Calu3 (cell line): ENCODE results near the gene TMEM263. TPM values are rescaled to one million over a fixed set of nuclear protein-coding genes. Genes with fewer than 3 reads are reported as not detected.
"Not testable (repeated sequence)": the region's sequence is repeated elsewhere in the genome, so short reads cannot be mapped to it uniquely, and the experiment has no call there.

Experiments used
- BruUV-seq: library from RNA; stranded (reverse); fragments of 400-500 nt; replicated peaks from 2 replicates; lab custom pipeline; 2021; lab: Mats Ljungman, UMichigan
- CTCF ChIA-PET: fragments of 300-600 bp; sonication (Branson Sonifier 250); formaldehyde crosslinking; loops from one replicate; lab custom pipeline; 2022; ENCODE audit warnings: antibody characterized with exemption; lab: Charles Lee
- DNase-seq: peaks from one replicate; pipeline ENCODE4 v3.0.0; 2022
- H3K27ac Mint-ChIP-seq: one replicate; pipeline ENCODE4 v1.8.0; 2022; ENCODE audit warnings: mixed read lengths; ENCODE audit not compliant: unreplicated experiment
- H3K27me3 Mint-ChIP-seq: one replicate; pipeline ENCODE4 v1.8.0; 2022; ENCODE audit warnings: mixed read lengths; ENCODE audit not compliant: unreplicated experiment
- H3K36me3 Mint-ChIP-seq: one replicate; pipeline ENCODE4 v1.8.0; 2022; ENCODE audit warnings: mild to moderate bottlenecking, moderate library complexity, mixed read lengths; ENCODE audit not compliant: insufficient read depth, unreplicated experiment
- H3K4me1 Mint-ChIP-seq: one replicate; pipeline ENCODE4 v1.8.0; 2022; ENCODE audit warnings: mild to moderate bottlenecking, low read depth, mixed read lengths; ENCODE audit not compliant: unreplicated experiment
- H3K4me3 Mint-ChIP-seq: one replicate; pipeline ENCODE4 v1.8.0; 2022; ENCODE audit warnings: mild to moderate bottlenecking, low read depth, moderate library complexity, mixed read lengths; ENCODE audit not compliant: unreplicated experiment
- H3K9me3 Mint-ChIP-seq: one replicate; pipeline ENCODE4 v1.8.0; 2022; ENCODE audit warnings: low read depth, mixed read lengths; ENCODE audit not compliant: unreplicated experiment
- intact Hi-C: fragments of 100-400 bp; cut with micrococcal nuclease; formaldehyde crosslinking; loops from one replicate; pipeline ENCODE4 v1.10.0; 2022; ENCODE audit not compliant: unreplicated experiment
- total RNA-seq: library from RNA; stranded (reverse); gene quantifications from 2 replicates; pipeline ENCODE4 v1.2.3, GENCODE V29; 2022
- TF ChIP-seq, protein P1 (sequence below): fragments of 200-600 bp; IDR thresholded peaks from one replicate; pipeline ENCODE4 v1.8.0; 2022; ENCODE audit warnings: antibody characterized with exemption; ENCODE audit not compliant: unreplicated experiment

Gene TMEM263
- total RNA-seq, 1 experiment from 2014 or later: 46.3 TPM

DNA sequence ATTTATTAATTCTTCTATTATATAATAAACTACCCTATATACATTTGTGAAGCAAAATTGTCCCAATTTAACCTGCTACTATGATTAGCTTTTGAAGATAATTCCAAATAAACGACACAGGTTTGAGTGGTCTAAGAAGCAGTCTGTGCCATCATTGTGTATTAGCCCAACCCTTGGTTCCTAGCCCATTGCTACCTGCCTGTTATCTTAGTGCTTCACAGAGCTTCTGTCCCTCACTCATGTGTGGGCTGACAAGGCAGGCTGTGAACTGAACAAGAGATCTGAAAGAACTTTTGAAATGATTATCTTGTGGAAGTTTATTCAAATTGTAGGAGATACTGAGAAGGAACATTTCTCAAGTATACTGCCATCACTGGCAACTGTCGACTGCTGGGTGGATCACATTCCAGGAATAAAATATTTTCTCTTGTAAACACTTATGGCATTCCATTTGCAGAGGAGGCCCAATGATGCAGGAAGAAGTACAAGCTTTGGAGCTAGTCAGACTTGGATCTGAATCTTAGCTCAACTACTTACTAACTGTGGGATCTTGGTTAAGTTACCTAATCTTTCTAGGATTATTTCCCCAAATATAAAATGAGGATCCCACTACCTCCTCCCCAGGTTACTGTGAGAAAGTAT is 39.0 kb downstream of the TMEM263 start:
- Mint-ChIP-seq H3K9me3 (no peaks in the 10 kb centered on the region), H3K4me1 (no peaks in the 10 kb centered on the region), H3K27ac (no peak overlapping the region), H3K27me3 (no peaks in the 10 kb centered on the region), H3K36me3 (no peaks in the 10 kb centered on the region), H3K4me3 (no peak overlapping the region)
- no TSS peak for BruUV-seq
- CTCF ChIA-PET: interaction anchor here (1.1 kb wide), 1 partner anchor 33 kb away, joined by 4 read pairs; no protein-coding TSS in a partner anchor
- intact Hi-C loops: no loop called here
- TF ChIP-seq, protein P1, sequence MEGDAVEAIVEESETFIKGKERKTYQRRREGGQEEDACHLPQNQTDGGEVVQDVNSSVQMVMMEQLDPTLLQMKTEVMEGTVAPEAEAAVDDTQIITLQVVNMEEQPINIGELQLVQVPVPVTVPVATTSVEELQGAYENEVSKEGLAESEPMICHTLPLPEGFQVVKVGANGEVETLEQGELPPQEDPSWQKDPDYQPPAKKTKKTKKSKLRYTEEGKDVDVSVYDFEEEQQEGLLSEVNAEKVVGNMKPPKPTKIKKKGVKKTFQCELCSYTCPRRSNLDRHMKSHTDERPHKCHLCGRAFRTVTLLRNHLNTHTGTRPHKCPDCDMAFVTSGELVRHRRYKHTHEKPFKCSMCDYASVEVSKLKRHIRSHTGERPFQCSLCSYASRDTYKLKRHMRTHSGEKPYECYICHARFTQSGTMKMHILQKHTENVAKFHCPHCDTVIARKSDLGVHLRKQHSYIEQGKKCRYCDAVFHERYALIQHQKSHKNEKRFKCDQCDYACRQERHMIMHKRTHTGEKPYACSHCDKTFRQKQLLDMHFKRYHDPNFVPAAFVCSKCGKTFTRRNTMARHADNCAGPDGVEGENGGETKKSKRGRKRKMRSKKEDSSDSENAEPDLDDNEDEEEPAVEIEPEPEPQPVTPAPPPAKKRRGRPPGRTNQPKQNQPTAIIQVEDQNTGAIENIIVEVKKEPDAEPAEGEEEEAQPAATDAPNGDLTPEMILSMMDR: no peak
- no peak for DNase-seq

DNA sequence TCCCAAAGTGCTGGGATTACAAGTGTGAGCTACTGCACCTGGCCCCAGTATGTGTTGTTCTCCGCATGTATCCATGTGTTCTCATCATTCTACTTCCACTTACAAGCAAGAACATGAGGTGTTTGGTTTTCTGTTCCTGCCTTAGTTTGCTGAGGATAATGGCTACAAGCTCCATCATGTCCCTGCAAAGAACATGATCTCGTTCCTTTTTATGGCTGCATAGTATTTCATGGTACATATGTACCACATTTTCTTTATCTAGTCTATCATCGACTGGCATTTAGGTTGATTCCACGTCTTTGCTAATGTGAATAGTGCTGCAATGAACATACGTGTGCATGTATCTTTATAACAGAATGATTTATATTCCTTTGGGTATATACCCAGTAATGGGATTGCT is 40.4 kb downstream of the TMEM263 start:
- DNase-seq, H3K27ac Mint-ChIP-seq, BruUV-seq, H3K4me1 Mint-ChIP-seq, H3K27me3 Mint-ChIP-seq, H3K9me3 Mint-ChIP-seq, H3K4me3 Mint-ChIP-seq, intact Hi-C loops, H3K36me3 Mint-ChIP-seq: not testable (repeated sequence)
- CTCF ChIA-PET: interaction anchor here (0.7 kb wide), 1 partner anchor 583 kb away, joined by 4 read pairs; no protein-coding TSS in a partner anchor

DNA sequence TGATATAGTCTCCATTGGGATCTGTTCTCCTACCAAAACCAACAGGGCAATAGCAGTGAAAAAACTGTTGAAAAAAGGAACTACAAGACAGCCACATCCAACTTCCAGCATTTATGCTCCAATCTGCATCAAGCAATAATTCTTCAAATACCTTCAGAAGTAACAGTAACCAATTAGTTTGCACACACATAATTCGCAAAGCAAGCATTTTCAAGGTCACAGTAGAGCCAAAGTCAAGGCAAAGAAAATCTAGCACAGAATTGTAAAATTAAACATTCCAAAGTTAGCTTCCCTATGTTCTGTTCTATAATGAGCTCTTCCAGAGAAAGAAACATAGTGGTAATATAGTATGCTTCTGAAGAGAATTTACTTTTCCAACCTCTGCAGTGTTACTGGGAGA is 42.2 kb downstream of the TMEM263 start:
- no peaks in the 10 kb centered on the region for H3K27me3 Mint-ChIP-seq
- no peak overlapping the region for H3K27ac Mint-ChIP-seq
- no peaks in the 10 kb centered on the region for H3K9me3 Mint-ChIP-seq
- BruUV-seq: no TSS peak
- CTCF ChIA-PET: no interaction called here
- no peak for DNase-seq
- no peaks in the 10 kb centered on the region for H3K4me1 Mint-ChIP-seq
- intact Hi-C loops: no loop called here
- H3K36me3 Mint-ChIP-seq: no peaks in the 10 kb centered on the region
- H3K4me3 Mint-ChIP-seq: no peak overlapping the region
- TF ChIP-seq, protein P1: no peak

DNA sequence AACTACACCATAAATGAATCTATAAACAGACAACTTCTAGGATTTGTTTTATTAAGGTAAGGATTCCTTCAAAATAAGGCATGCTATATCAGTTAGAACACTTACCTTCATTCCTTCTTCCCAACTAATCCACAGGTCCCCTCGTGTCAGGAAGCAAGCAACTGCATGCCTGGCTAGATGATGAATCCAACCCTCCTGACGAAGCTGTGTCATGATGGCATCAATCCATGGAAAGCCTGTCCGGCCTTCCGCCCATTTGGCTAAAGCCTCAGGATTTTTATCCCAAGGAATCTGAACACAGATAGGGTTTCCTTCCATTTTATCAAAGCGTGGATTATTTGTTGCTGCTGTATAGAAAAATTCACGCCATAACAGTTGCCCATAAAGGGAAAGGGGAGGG is 43.7 kb downstream of the TMEM263 start:
- Mint-ChIP-seq H3K36me3 (no peaks in the 10 kb centered on the region), H3K4me3 (no peak overlapping the region), H3K27ac (no peak overlapping the region), H3K9me3 (no peaks in the 10 kb centered on the region), H3K27me3 (no peaks in the 10 kb centered on the region), H3K4me1 (no peaks in the 10 kb centered on the region)
- no peak for DNase-seq
- BruUV-seq: no TSS peak
- CTCF ChIA-PET: no interaction called here
- intact Hi-C loops: no loop called here
- TF ChIP-seq, protein P1: no peak

DNA sequence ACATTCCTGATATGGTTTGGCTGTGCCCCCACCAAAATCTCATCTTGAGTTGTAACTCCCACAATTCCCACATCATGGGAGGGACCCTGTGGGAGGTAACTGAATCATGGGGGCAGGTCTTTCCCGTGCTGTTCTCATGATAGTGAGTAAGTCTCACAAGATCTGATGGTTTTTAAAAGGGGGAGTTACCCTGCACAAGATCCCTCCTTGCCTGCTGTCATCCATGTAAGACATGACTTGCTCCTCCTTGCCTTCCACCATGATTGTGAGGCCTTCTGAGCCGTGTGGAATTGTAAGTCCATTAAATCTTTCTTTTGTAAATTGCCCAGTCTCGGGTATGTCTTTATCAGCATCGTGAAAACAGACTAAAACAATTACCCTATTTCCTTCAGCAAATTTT is 47.0 kb downstream of the TMEM263 start:
- H3K4me1 Mint-ChIP-seq, CTCF ChIA-PET, intact Hi-C loops, H3K9me3 Mint-ChIP-seq, H3K4me3 Mint-ChIP-seq, BruUV-seq, H3K36me3 Mint-ChIP-seq, DNase-seq, H3K27me3 Mint-ChIP-seq, H3K27ac Mint-ChIP-seq: not testable (repeated sequence)
